K562 (cell line): ENCODE results near the gene SLC11A1. TPM values are rescaled to one million over a fixed set of nuclear protein-coding genes. Genes with fewer than 3 reads are reported as not detected.

Experiments
- ATF4 ChIP-seq: fragments of 450-650 bp; formaldehyde crosslinking; IDR thresholded peaks from 2 replicates; pipeline ENCODE4 v1.4.0; 2022; ENCODE audit warnings: mild to moderate bottlenecking, moderate library complexity
- BRD4 ChIP-seq: fragments of 200-600 bp; sonication (generic); IDR thresholded peaks from 2 replicates; pipeline ENCODE4 v1.6.1; 2017; ENCODE audit warnings: inconsistent platforms
- CBFB ChIP-seq: sonication (generic); formaldehyde crosslinking; IDR thresholded peaks from 2 replicates; pipeline ENCODE4 v1.4.0; 2020; ENCODE audit warnings: mild to moderate bottlenecking, missing genetic modification reagents
- HBP1 ChIP-seq: fragments of 450-650 bp; formaldehyde crosslinking; IDR thresholded peaks from 2 replicates; pipeline ENCODE4 v1.4.0; 2022; ENCODE audit warnings: missing genetic modification characterization
- HDAC2 ChIP-seq: fragments of 450-650 bp; IDR thresholded peaks from 2 replicates; pipeline ENCODE4 v1.6.1; 2016; ENCODE audit warnings: mild to moderate bottlenecking
- HDAC6 ChIP-seq: IDR thresholded peaks from 2 replicates; pipeline ENCODE4 v1.6.1; 2012; ENCODE audit warnings: low read depth, mild to moderate bottlenecking, control low read depth, inconsistent platforms, low read length, moderate library complexity
- KLF6 ChIP-seq: fragments of 250-450 bp; sonication (Bioruptor Pico); IDR thresholded peaks from 2 replicates; pipeline ENCODE4 v1.4.0; 2020; ENCODE audit warnings: mild to moderate bottlenecking, moderate library complexity, borderline replicate concordance
- L3MBTL2 ChIP-seq: fragments of 450-650 bp; IDR thresholded peaks from 2 replicates; pipeline ENCODE4 v1.6.1; 2016; ENCODE audit warnings: mild to moderate bottlenecking, moderate library complexity
- MIER1 ChIP-seq: fragments of 450-650 bp; IDR thresholded peaks from 2 replicates; pipeline ENCODE4 v1.6.1; 2016; ENCODE audit warnings: antibody characterized with exemption, mild to moderate bottlenecking, low read depth
- MTA3 ChIP-seq: fragments of 450-650 bp; formaldehyde crosslinking; IDR thresholded peaks from 2 replicates; pipeline ENCODE4 v1.6.1; 2017; ENCODE audit warnings: mild to moderate bottlenecking, borderline replicate concordance
- PCBP2 ChIP-seq: fragments of 200-400 bp; formaldehyde crosslinking; IDR thresholded peaks from 2 replicates; pipeline ENCODE4 v1.6.1; 2018; ENCODE audit warnings: low read length, low read depth, mild to moderate bottlenecking, moderate library complexity; ENCODE audit not compliant: poor library complexity, severe bottlenecking
- RBM25 ChIP-seq: fragments of 200-400 bp; formaldehyde crosslinking; IDR thresholded peaks from 2 replicates; pipeline ENCODE4 v1.6.1; 2018; ENCODE audit warnings: low read length, low read depth, moderate library complexity; ENCODE audit not compliant: severe bottlenecking
- SMAD2 ChIP-seq: fragments of 150-350 bp; IDR thresholded peaks from 2 replicates; pipeline ENCODE4 v1.6.1; 2014; ENCODE audit warnings: low read depth, mild to moderate bottlenecking, low read length
- U2AF1 ChIP-seq: fragments of 200-400 bp; formaldehyde crosslinking; optimal IDR thresholded peaks from 2 replicates; pipeline ENCODE3; 2017; ENCODE audit warnings: mild to moderate bottlenecking, low read depth, low read length, moderate library complexity
- UBTF ChIP-seq, 2 experiments: IDR thresholded peaks; 2 replicates each; pipeline ENCODE4 v1.6.1; 2012; ENCODE audit warnings: improper control_type of control experiment in 2 of 2, low read depth in 2 of 2, low read length in 2 of 2, borderline replicate concordance in 1 of 2
- USF2 ChIP-seq: sonication (generic); formaldehyde crosslinking; IDR thresholded peaks from 2 replicates; pipeline ENCODE4 v1.5.0; 2020; ENCODE audit warnings: missing genetic modification reagents
- ZEB2 ChIP-seq: fragments of 450-650 bp; IDR thresholded peaks from 2 replicates; pipeline ENCODE4 v1.6.1; 2016
- ZFP1 ChIP-seq: fragments of 450-650 bp; formaldehyde crosslinking; IDR thresholded peaks from 2 replicates; pipeline ENCODE4 v1.4.0; 2020; ENCODE audit warnings: mild to moderate bottlenecking, mixed read lengths
- ZNF395 ChIP-seq: fragments of 200-800 bp; sonication (Bioruptor generic); IDR thresholded peaks from 2 replicates; pipeline ENCODE4 v1.6.1; 2017; ENCODE audit warnings: missing genetic modification characterization, missing compliant biosample characterization
- ZNF589 ChIP-seq: fragments of 200-800 bp; sonication (Bioruptor generic); IDR thresholded peaks from 2 replicates; pipeline ENCODE4 v1.6.1; 2016; ENCODE audit warnings: low read depth, missing genetic modification characterization, missing compliant biosample characterization
- ZNF695 ChIP-seq: fragments of 450-650 bp; formaldehyde crosslinking; IDR thresholded peaks from 2 replicates; pipeline ENCODE4 v1.4.0; 2020; ENCODE audit warnings: mild to moderate bottlenecking, moderate library complexity
- polyA plus RNA-seq, 8 experiments: library from polyadenylated mRNA; depleted of rRNA in 4 of 8; stranded (reverse) in 5 of 8; unstranded in 3 of 8; fragments of >200 nt; fragmentation: Nextera tagmentation in 2 of 8; fragmentation: Illumina TruSeq in 1 of 8; extraction: Ambion mirVana in 2 of 8; extraction: Trizol in 1 of 8; gene quantifications; 2 replicates each; pipeline versions ENCODE4 v1.2.1 to v1.2.3, GENCODE V29; 2011 to 2014; ENCODE audit warnings: inconsistent platforms in 1 of 8, missing spikeins in 1 of 8
- total RNA-seq, 7 experiments: library from RNA; depleted of rRNA in 6 of 7; stranded (reverse); fragments of >200 nt in 6 of 7; fragmentation: Illumina TruSeq in 2 of 7; extraction: Trizol in 2 of 7; gene quantifications; 2 replicates each; pipeline versions ENCODE4 v1.2.1 to v1.2.3, GENCODE V29; 2011 to 2021; ENCODE audit warnings: low replicate concordance in 1 of 7

The SLC11A1 gene
- total and polyA plus RNA-seq, 9 of the 15 experiments (the other 6 are each of a cell fraction or from before 2014, with no cell fraction given): 0.35 to 1.6 (median 0.65) TPM

GRCh38 chr2:218397820-218398436, 15.9 kb downstream of the SLC11A1 start (continued):
- TF ChIP-seq ATF4 (CRISPR knock-in tag) (no peak), KLF6 (0 out of 2 replicates have a peak, but pooled peaks have one; percentile 26), MTA3 (peak; percentile 87; the same call in 1 of the 2 replicates), ZNF695 (0 out of 2 replicates have a peak, but pooled peaks have one; percentile 51), ZNF589 (CRISPR knock-in tag) (0 out of 2 replicates have a peak, but pooled peaks have one; percentile 13), CBFB (CRISPR knock-in tag) (0 out of 2 replicates have a peak, but pooled peaks have one; percentile 21), ZNF395 (CRISPR knock-in tag) (peak; percentile 56; the same call in 1 of the 2 replicates), BRD4 (peak; percentile 59; the same call in 1 of the 2 replicates), ZEB2 (peak; percentile 76; the same call in 1 of the 2 replicates), SMAD2 (no peak), PCBP2 (no peak), USF2 (CRISPR knock-in tag) (0 out of 2 replicates have a peak, but pooled peaks have one; percentile 29), U2AF1 (no peak), HBP1 (CRISPR knock-in tag) (peak; percentile 55; the same call in 1 of the 2 replicates), RBM25 (peak; percentile 90), UBTF (IDR thresholded peaks at IDR 0.05; ENCODE audit: borderline replicate concordance in 1 of 2, low read depth in 2 of 2, low read length in 2 of 2) (peak; percentile 49 to 66; a peak in 1 of 4 replicates), HDAC2 (peak; percentile 90), ZFP1 (CRISPR knock-in tag) (no peak), L3MBTL2 (peak; percentile 48; the same call in 1 of the 2 replicates), MIER1 (no peak; the same call in 1 of the 2 replicates), HDAC6 (no peak)
